ENCODE results near the gene ST14. TPM values are rescaled to one million over a fixed set of nuclear protein-coding genes. Genes with fewer than 3 reads are reported as not detected.
"Not testable (repeated sequence)": the region's sequence is repeated elsewhere in the genome, so short reads cannot be mapped to it uniquely, and the experiment has no call there.

Gene ST14
- total RNA-seq, 4 donors from 2014 or later = 104 to 469 (median 424) TPM

GRCh38 chr11:130234315-130234714, 74.7 kb downstream of the ST14 start:
- DNase-seq = no peak
- no peaks in the 10 kb centered on the region for H3K4me1 ChIP-seq
- no peak for TF ChIP-seq POLR2A (IDR thresholded peaks at IDR 0.05)
- no peak for TF ChIP-seq CTCF (IDR thresholded peaks at IDR 0.05)
- no peak overlapping the region for H3K27ac ChIP-seq
- H3K4me3 ChIP-seq = no peak overlapping the region
- peaks cover 0 to 32% (median 0%) of the 10 kb centered on the region in 3 donors for H3K36me3 ChIP-seq
- no peaks in the 10 kb centered on the region for H3K27me3 ChIP-seq
- no peaks in the 10 kb centered on the region for H3K9me3 ChIP-seq

GRCh38 chr11:130237282-130238006, 77.9 kb downstream of the ST14 start:
- Histone ChIP-seq H3K27me3 (no peaks in the 10 kb centered on the region), H3K4me3 (no peak overlapping the region), H3K4me1 (no peaks in the 10 kb centered on the region), H3K27ac (no peak overlapping the region), H3K9me3 (no peaks in the 10 kb centered on the region), H3K36me3 (peaks cover 0 to 33% (median 0%) of the 10 kb centered on the region in 3 donors)
- TF ChIP-seq CTCF (IDR thresholded peaks at IDR 0.05) (no peak), POLR2A (IDR thresholded peaks at IDR 0.05) (no peak)
- DNase-seq = no peak

- H3K36me3 ChIP-seq = peaks cover 0 to 14% (median 0%) of the 10 kb centered on the region in 3 donors
- no peak overlapping the region for H3K4me3 ChIP-seq
- peaks cover 0 to 5% (median 0%) of the 10 kb centered on the region in 4 donors for H3K4me1 ChIP-seq
- TF ChIP-seq POLR2A (IDR thresholded peaks at IDR 0.05) (no peak), CTCF (IDR thresholded peaks at IDR 0.05) (no peak)
- no peaks in the 10 kb centered on the region for H3K27me3 ChIP-seq
- H3K9me3 ChIP-seq = no peaks in the 10 kb centered on the region
- no peak for DNase-seq
- no peak overlapping the region for H3K27ac ChIP-seq
Measured at GRCh38 chr11:130241713-130242112, 82.1 kb downstream of the ST14 start.

GRCh38 chr11:130243816-130244215, 84.2 kb downstream of the ST14 start:
- no peak overlapping the region for H3K4me3 ChIP-seq
- H3K27me3 ChIP-seq = no peaks in the 10 kb centered on the region
- H3K9me3 ChIP-seq = no peaks in the 10 kb centered on the region
- H3K27ac ChIP-seq = no peak overlapping the region
- DNase-seq = no peak
- H3K36me3 ChIP-seq = peaks cover 0 to 3% (median 0%) of the 10 kb centered on the region in 3 donors
- TF ChIP-seq POLR2A (IDR thresholded peaks at IDR 0.05) = no peak
- TF ChIP-seq CTCF (IDR thresholded peaks at IDR 0.05) = no peak
- H3K4me1 ChIP-seq = peaks cover 0 to 5% (median 0%) of the 10 kb centered on the region in 4 donors

- TF ChIP-seq POLR2A (IDR thresholded peaks at IDR 0.05) = no peak
- TF ChIP-seq CTCF (IDR thresholded peaks at IDR 0.05) = no peak
- Histone ChIP-seq H3K9me3 (no peaks in the 10 kb centered on the region), H3K4me1 (peaks cover 0 to 5% (median 0%) of the 10 kb centered on the region in 4 donors), H3K4me3 (no peak overlapping the region), H3K27me3 (no peaks in the 10 kb centered on the region), H3K27ac (no peak overlapping the region), H3K36me3 (peaks cover 0 to 5% (median 0%) of the 10 kb centered on the region in 3 donors)
- no peak for DNase-seq
Measured at GRCh38 chr11:130244848-130245247, 85.3 kb downstream of the ST14 start.

GRCh38 chr11:130245375-130245774, 85.8 kb downstream of the ST14 start:
- not testable (repeated sequence) for H3K27me3 ChIP-seq, H3K9me3 ChIP-seq, H3K4me1 ChIP-seq, H3K27ac ChIP-seq, DNase-seq, H3K4me3 ChIP-seq, H3K36me3 ChIP-seq

All from Peyer's patch (tissue), 4 donors.